Ovary (tissue), 9 donors: ENCODE measurements around the gene CHN2. TPM values are rescaled to one million over a fixed set of nuclear protein-coding genes. Genes with fewer than 3 reads are reported as not detected.

Source experiments
- DNase-seq, 5 donors: peaks; one replicate each; pipeline ENCODE4 v3.0.0-alpha.2; 2019 to 2020
- H3K27ac ChIP-seq, 2 donors: fragments of 200-600 bp; one replicate each; pipeline versions ENCODE4 v1.5.1 to v1.8.0; 2019 to 2022
- H3K27me3 ChIP-seq: fragments of 200-600 bp; one replicate; pipeline ENCODE4 v1.8.0; 2022
- H3K36me3 ChIP-seq: fragments of 200-600 bp; sonication (generic); one replicate; pipeline ENCODE4 v1.5.1; 2019
- H3K4me1 ChIP-seq: one replicate; pipeline ENCODE4 v1.8.1; 2013; ENCODE audit warnings: mild to moderate bottlenecking, moderate library complexity; ENCODE audit not compliant: insufficient read depth
- H3K4me3 ChIP-seq: fragments of 200-600 bp; sonication (generic); one replicate; pipeline ENCODE4 v1.5.1; 2017
- H3K9me3 ChIP-seq, 2 donors: fragments of 200-600 bp in 1 of 2; sonication (generic) in 1 of 2; one replicate each; pipeline versions ENCODE4 v1.5.1 to v1.8.1; 2013 to 2019; ENCODE audit warnings: mild to moderate bottlenecking in 1 of 2, moderate library complexity in 1 of 2
- CTCF ChIP-seq, 3 donors: fragments of 450-650 bp in 2 of 3; fragments of 200-600 bp in 1 of 3; IDR thresholded peaks; one replicate each; pipeline versions ENCODE4 v1.5.1 to v1.8.0; 2016 to 2022; ENCODE audit warnings: antibody characterized with exemption in 3 of 3, mild to moderate bottlenecking in 1 of 3
- EP300 ChIP-seq: sonication (generic); formaldehyde crosslinking; IDR thresholded peaks from one replicate; pipeline ENCODE4 v1.6.1; 2017; ENCODE audit warnings: antibody characterized with exemption
- POLR2A ChIP-seq: fragments of 450-650 bp; IDR thresholded peaks from one replicate; pipeline ENCODE4 v1.6.1; 2017; ENCODE audit warnings: antibody characterized with exemption, mild to moderate bottlenecking, moderate library complexity
- WGBS, 3 donors: extraction: QIAGEN DNeasy Blood & Tissue Kit in 1 of 3; methylation state at CpG; one replicate each; pipeline versions ENCODE4 v1.1.5 to v1.1.7; 2013 to 2017; 5-methylcytosine and 5-hydroxymethylcytosine counted together
- intact Hi-C, 4 donors: fragments of 100-400 bp; cut with DNase I; formaldehyde crosslinking; loops; one replicate each; pipeline versions ENCODE4 v1.11.0 to v1.15.1; 2022 to 2023
- polyA plus RNA-seq, 2 donors: library from polyadenylated mRNA; stranded (reverse); fragments of 200-250 nt in 1 of 2; fragments of 350-450 nt in 1 of 2; fragmentation: Illumina TruSeq in 1 of 2; extraction: RNeasy Lipid Tissue Mini Kit (QIAGEN cat#74804) in 1 of 2; gene quantifications; one replicate each; pipeline ENCODE4 v1.2.3, GENCODE V29; 2013 to 2014
- total RNA-seq, 7 donors: library from RNA; depleted of rRNA in 2 of 7; stranded (reverse); fragments of >200 nt in 2 of 7; fragmentation: NEBNext Ultra II Directional in 3 of 7; extraction: Animal tissue kit (Norgen Biotek cat#: 25700) in 3 of 7; gene quantifications; one replicate each; pipeline versions ENCODE4 v1.1.0 to v1.2.4, GENCODE V29; 2016 to 2023
- donor health status: DM: no; HTN: no; CAD: no; lungs with moderate emphysema.
- donor health status: DM: no; HTN: no; CAD: no.
- donor health status: Bipolar disorder and iron deficiency.
- donor health status: DM: yes; HTN: yes; CAD: no.
- donor health status: DM: no; HTN: no; CAD: no.
- donor health status: DM: yes; HTN: yes; CAD: no.

The CHN2 gene
- total and polyA plus RNA-seq, 9 donors, result 17.9 to 32.6 (median 22.3) TPM

GRCh38 chr7:29379551-29379950 lies 185.0 kb downstream of the CHN2 start:
- no peaks in the 10 kb centered on the region for H3K9me3 ChIP-seq
- no peak for DNase-seq
- H3K4me3 ChIP-seq, result no peak overlapping the region
- 72 to 77% (median 74%) methylated on average over 2 of the region's 2 CpGs for WGBS, 3 donors
- H3K27ac ChIP-seq, result no peak overlapping the region
- H3K36me3 ChIP-seq, result no peaks in the 10 kb centered on the region
- intact Hi-C loops, result no loop called here
- no peaks in the 10 kb centered on the region for H3K4me1 ChIP-seq
- H3K27me3 ChIP-seq, result no peaks in the 10 kb centered on the region
- TF ChIP-seq POLR2A, result no peak
- TF ChIP-seq EP300, result no peak
- TF ChIP-seq CTCF (IDR thresholded peaks at IDR 0.05), result no peak

DNA sequence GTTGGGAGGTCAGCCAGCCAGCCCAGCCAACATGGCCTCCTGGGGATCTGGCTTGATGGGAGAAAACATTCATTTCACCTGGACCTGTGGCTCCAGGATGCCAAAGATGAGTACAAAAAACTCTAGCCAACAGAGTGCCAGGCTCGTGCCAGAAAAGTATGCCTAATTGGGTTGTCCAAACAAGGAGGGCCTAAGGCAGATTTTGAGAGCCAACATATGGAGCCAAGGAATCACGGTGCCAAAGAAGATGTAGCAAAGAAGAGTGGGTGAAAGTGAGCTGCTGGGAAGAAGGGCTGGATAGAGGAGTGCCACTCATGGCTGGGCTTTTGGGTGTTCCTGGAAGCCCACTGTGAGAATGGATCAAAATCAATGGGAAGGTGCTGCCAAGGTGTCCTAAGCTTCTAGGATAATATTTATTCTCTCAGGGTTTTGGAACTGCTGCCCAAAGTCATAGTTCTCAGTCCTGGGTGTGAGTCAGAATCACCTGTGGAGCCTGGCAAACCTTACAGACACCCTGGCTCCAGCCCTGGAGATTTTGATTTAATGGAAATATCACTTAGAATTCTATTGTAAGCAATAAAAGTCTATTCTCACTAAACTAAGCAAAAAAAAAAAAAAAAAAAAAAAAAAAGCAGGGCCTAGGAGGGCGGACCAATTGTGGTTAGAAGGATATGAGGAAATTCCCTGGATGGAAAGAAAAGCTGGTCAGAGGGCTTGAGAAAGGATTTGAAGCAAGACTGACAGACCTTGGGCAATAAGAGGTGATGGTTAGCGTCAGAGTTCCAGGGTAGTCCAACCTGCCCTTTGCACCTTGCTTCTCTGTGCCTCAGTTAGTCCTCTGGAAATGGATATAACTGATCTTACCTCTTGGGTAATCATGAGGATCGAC lies 186.9 kb downstream of the CHN2 start:
- no peak overlapping the region for H3K27ac ChIP-seq
- 91 to 93% (median 93%) methylated on average over 5 of the region's 5 CpGs for WGBS, 3 donors
- intact Hi-C loops, result no loop called here

GRCh38 chr7:29384277-29384676 lies 189.7 kb downstream of the CHN2 start:
- Histone ChIP-seq H3K4me1 (no peaks in the 10 kb centered on the region), H3K9me3 (no peaks in the 10 kb centered on the region), H3K4me3 (no peak overlapping the region), H3K27me3 (no peaks in the 10 kb centered on the region), H3K27ac (no peak overlapping the region), H3K36me3 (no peaks in the 10 kb centered on the region)
- DNase-seq, result no peak
- intact Hi-C loops, result no loop called here
- 80 to 93% (median 91%) methylated on average over 2 of the region's 2 CpGs for WGBS, 3 donors
- TF ChIP-seq EP300 (no peak), POLR2A (no peak), CTCF (IDR thresholded peaks at IDR 0.05) (no peak)

More for the DNA sequence above, 186.9 kb downstream of the CHN2 start:
- Histone ChIP-seq H3K36me3 (no peaks in the 10 kb centered on the region), H3K4me1 (no peaks in the 10 kb centered on the region), H3K4me3 (no peak overlapping the region), H3K27me3 (no peaks in the 10 kb centered on the region), H3K9me3 (no peaks in the 10 kb centered on the region)
- TF ChIP-seq EP300 (no peak), CTCF (IDR thresholded peaks at IDR 0.05) (no peak), POLR2A (no peak)
- no peak for DNase-seq

GRCh38 chr7:29385214-29385814 lies 190.7 kb downstream of the CHN2 start:
- Histone ChIP-seq H3K36me3 (no peaks in the 10 kb centered on the region), H3K4me3 (no peak overlapping the region), H3K9me3 (no peaks in the 10 kb centered on the region), H3K27me3 (no peaks in the 10 kb centered on the region), H3K27ac (no peak overlapping the region), H3K4me1 (no peaks in the 10 kb centered on the region)
- TF ChIP-seq CTCF (IDR thresholded peaks at IDR 0.05) (no peak), EP300 (no peak), POLR2A (no peak)
- DNase-seq, result no peak
- WGBS, 3 donors, result 73 to 91% (median 76%) methylated on average over 4 of the region's 4 CpGs
- intact Hi-C loops, result no loop called here
